ENCODE results near the gene IPP.

DNA sequence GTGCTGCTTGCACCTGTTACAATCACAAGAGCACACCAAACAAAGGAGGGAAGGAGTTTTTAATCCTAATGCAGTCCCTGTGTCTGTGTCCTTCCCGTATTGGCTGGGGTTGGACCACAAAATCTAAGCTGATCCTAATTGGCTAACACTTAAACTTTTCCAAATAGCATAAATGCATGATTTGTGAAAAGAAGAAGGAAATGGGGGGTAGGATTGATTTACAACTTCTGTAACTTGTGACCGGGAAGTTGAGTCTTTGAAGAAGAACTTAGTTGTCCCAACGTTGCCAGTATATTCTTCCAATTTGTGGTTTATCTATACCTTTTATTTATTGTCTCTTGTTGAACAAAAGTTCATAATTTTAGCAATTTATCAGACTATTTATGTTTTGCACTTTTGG, 11.8 kb upstream of the IPP start:
- TF ChIP-seq, protein P1, sequence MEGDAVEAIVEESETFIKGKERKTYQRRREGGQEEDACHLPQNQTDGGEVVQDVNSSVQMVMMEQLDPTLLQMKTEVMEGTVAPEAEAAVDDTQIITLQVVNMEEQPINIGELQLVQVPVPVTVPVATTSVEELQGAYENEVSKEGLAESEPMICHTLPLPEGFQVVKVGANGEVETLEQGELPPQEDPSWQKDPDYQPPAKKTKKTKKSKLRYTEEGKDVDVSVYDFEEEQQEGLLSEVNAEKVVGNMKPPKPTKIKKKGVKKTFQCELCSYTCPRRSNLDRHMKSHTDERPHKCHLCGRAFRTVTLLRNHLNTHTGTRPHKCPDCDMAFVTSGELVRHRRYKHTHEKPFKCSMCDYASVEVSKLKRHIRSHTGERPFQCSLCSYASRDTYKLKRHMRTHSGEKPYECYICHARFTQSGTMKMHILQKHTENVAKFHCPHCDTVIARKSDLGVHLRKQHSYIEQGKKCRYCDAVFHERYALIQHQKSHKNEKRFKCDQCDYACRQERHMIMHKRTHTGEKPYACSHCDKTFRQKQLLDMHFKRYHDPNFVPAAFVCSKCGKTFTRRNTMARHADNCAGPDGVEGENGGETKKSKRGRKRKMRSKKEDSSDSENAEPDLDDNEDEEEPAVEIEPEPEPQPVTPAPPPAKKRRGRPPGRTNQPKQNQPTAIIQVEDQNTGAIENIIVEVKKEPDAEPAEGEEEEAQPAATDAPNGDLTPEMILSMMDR (tag by site-specific recombination; IDR thresholded peaks at IDR 0.05): no peak
- TF ChIP-seq, protein P2, sequence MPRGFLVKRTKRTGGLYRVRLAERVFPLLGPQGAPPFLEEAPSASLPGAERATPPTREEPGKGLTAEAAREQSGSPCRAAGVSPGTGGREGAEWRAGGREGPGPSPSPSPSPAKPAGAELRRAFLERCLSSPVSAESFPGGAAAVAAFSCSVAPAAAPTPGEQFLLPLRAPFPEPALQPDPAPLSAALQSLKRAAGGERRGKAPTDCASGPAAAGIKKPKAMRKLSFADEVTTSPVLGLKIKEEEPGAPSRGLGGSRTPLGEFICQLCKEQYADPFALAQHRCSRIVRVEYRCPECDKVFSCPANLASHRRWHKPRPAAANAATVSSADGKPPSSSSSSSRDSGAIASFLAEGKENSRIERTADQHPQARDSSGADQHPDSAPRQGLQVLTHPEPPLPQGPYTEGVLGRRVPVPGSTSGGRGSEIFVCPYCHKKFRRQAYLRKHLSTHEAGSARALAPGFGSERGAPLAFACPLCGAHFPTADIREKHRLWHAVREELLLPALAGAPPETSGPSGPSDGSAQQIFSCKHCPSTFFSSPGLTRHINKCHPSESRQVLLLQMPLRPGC (tag by site-specific recombination; IDR thresholded peaks at IDR 0.05): no peak
- TF ChIP-seq, protein P3, sequence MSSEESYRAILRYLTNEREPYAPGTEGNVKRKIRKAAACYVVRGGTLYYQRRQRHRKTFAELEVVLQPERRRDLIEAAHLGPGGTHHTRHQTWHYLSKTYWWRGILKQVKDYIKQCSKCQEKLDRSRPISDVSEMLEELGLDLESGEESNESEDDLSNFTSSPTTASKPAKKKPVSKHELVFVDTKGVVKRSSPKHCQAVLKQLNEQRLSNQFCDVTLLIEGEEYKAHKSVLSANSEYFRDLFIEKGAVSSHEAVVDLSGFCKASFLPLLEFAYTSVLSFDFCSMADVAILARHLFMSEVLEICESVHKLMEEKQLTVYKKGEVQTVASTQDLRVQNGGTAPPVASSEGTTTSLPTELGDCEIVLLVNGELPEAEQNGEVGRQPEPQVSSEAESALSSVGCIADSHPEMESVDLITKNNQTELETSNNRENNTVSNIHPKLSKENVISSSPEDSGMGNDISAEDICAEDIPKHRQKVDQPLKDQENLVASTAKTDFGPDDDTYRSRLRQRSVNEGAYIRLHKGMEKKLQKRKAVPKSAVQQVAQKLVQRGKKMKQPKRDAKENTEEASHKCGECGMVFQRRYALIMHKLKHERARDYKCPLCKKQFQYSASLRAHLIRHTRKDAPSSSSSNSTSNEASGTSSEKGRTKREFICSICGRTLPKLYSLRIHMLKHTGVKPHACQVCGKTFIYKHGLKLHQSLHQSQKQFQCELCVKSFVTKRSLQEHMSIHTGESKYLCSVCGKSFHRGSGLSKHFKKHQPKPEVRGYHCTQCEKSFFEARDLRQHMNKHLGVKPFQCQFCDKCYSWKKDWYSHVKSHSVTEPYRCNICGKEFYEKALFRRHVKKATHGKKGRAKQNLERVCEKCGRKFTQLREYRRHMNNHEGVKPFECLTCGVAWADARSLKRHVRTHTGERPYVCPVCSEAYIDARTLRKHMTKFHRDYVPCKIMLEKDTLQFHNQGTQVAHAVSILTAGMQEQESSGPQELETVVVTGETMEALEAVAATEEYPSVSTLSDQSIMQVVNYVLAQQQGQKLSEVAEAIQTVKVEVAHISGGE (tag by site-specific recombination; conservative IDR thresholded peaks at IDR 0.05; ENCODE audit: low read depth): no peak
- TF ChIP-seq ZBTB8A (tag by site-specific recombination; IDR thresholded peaks at IDR 0.05): no peak

Measured in HEK293 (cell line).